Stomach (tissue), 9 donors: Measurements from ENCODE around the gene MINPP1. TPM values are rescaled to one million over a fixed set of nuclear protein-coding genes. Genes with fewer than 3 reads are reported as not detected.

Experiments used
- DNase-seq, 2 donors: peaks; one replicate each; pipeline versions ENCODE4 v3.0.0 to v3.0.0-alpha.2; 2013 to 2019
- H3K27ac ChIP-seq, 5 donors: fragments of 200-600 bp in 4 of 5; sonication (generic) in 4 of 5; one replicate each; pipeline ENCODE4 v1.5.1; 2013 to 2019; ENCODE audit warnings: mild to moderate bottlenecking in 1 of 5, moderate library complexity in 1 of 5
- H3K27me3 ChIP-seq, 3 donors: fragments of 200-600 bp; sonication (generic); one replicate each; pipeline ENCODE4 v1.5.1; 2017 to 2019; ENCODE audit warnings: mixed run types in 1 of 3
- H3K36me3 ChIP-seq, 4 donors: fragments of 200-600 bp; sonication (generic); 1 replicate in 3 of 4; 2 replicates in 1 of 4; pipeline ENCODE4 v1.5.1; 2016 to 2019
- H3K4me1 ChIP-seq, 4 donors: fragments of 200-600 bp; sonication (generic); one replicate each; pipeline ENCODE4 v1.5.1; 2016 to 2019
- H3K4me3 ChIP-seq, 4 donors: fragments of 200-600 bp; sonication (generic) in 3 of 4; one replicate each; pipeline ENCODE4 v1.5.1; 2016 to 2019; ENCODE audit warnings: mild to moderate bottlenecking in 1 of 4
- H3K9me3 ChIP-seq, 4 donors: fragments of 200-600 bp; sonication (generic); one replicate each; pipeline ENCODE4 v1.5.1; 2016 to 2019
- EP300 ChIP-seq: sonication (generic); formaldehyde crosslinking; IDR thresholded peaks from one replicate; pipeline ENCODE4 v1.6.1; 2017; ENCODE audit warnings: antibody characterized with exemption
- POLR2A ChIP-seq, 4 donors: fragments of 450-650 bp; IDR thresholded peaks; one replicate each; pipeline ENCODE4 v1.6.1; 2016; ENCODE audit warnings: antibody characterized with exemption in 4 of 4, control low read depth in 2 of 4, mild to moderate bottlenecking in 1 of 4, moderate library complexity in 1 of 4
- POLR2AphosphoS5 ChIP-seq, 3 donors: sonication (generic); formaldehyde crosslinking; IDR thresholded peaks; one replicate each; pipeline ENCODE4 v1.6.1; 2016; ENCODE audit warnings: antibody characterized with exemption in 3 of 3
- WGBS, 5 donors: extraction: QIAGEN DNeasy Blood & Tissue Kit in 3 of 5; methylation state at CpG; one replicate each; pipeline versions ENCODE4 v1.1.5 to v1.1.7; 2013 to 2018; 5-methylcytosine and 5-hydroxymethylcytosine counted together
- intact Hi-C: fragments of 100-400 bp; cut with DNase I; formaldehyde crosslinking; loops from one replicate; pipeline ENCODE4 v1.15.1; 2023; ENCODE audit warnings: low total_unique reads
- polyA plus RNA-seq, 3 donors: library from polyadenylated mRNA; stranded (reverse); fragments of 200-250 nt; gene quantifications; one replicate each; pipeline ENCODE4 v1.2.3, GENCODE V29; 2013
- total RNA-seq, 5 donors: library from RNA; depleted of rRNA; stranded (reverse); fragments of >200 nt; gene quantifications; one replicate each; pipeline versions ENCODE4 v1.1.0 to v1.2.3, GENCODE V29; 2014 to 2016
- TF ChIP-seq, protein P1 (sequence below), 7 experiments: fragments of 450-650 bp in 4 of 7; fragments of 200-600 bp in 3 of 7; sonication (generic) in 3 of 7; IDR thresholded peaks; one replicate each; pipeline ENCODE4 v1.5.1; 2016 to 2019; ENCODE audit warnings: antibody characterized with exemption in 7 of 7, control low read depth in 2 of 7, mild to moderate bottlenecking in 1 of 7
- donor health status: healthy with polysubstance abuse.
- donor health status: Bipolar disorder and iron deficiency.
- donor health status: healthy.

The MINPP1 gene
- total and polyA plus RNA-seq, 8 donors, result 0.89 to 19.4 (median 6.6) TPM

DNA sequence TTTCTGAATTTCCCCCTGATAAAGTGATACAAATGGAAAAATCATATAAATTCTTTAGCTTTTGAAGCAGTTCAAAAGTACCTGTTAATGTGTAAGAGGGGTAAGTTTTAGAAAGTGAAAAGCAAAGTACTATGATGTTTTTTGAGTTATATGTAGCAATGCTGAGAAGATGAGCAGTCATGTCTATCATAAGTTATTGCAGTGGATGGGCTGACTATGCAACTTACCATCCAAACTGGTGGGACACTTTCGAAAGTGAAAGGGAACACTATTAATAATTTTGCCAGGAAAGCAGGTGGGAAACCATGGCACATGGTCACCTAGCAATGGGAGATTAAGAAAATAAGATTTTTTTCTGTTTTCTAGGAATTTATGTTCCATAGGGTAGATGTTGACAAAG is 4.1 kb downstream of the MINPP1 start:
- Histone ChIP-seq H3K27me3 (no peaks in the 10 kb centered on the region), H3K4me1 (peaks cover 8 to 34% (median 23%) of the 10 kb centered on the region in 4 donors), H3K4me3 (no peak overlapping the region), H3K36me3 (peaks cover 10 to 53% (median 45%) of the 10 kb centered on the region in 4 donors), H3K9me3 (no peaks in the 10 kb centered on the region), H3K27ac (no peak overlapping the region)
- TF ChIP-seq POLR2A (IDR thresholded peaks at IDR 0.05) (no peak), POLR2AphosphoS5 (IDR thresholded peaks at IDR 0.05) (no peak), EP300 (no peak)
- TF ChIP-seq, protein P1, sequence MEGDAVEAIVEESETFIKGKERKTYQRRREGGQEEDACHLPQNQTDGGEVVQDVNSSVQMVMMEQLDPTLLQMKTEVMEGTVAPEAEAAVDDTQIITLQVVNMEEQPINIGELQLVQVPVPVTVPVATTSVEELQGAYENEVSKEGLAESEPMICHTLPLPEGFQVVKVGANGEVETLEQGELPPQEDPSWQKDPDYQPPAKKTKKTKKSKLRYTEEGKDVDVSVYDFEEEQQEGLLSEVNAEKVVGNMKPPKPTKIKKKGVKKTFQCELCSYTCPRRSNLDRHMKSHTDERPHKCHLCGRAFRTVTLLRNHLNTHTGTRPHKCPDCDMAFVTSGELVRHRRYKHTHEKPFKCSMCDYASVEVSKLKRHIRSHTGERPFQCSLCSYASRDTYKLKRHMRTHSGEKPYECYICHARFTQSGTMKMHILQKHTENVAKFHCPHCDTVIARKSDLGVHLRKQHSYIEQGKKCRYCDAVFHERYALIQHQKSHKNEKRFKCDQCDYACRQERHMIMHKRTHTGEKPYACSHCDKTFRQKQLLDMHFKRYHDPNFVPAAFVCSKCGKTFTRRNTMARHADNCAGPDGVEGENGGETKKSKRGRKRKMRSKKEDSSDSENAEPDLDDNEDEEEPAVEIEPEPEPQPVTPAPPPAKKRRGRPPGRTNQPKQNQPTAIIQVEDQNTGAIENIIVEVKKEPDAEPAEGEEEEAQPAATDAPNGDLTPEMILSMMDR (IDR thresholded peaks at IDR 0.05), result no peak
- intact Hi-C loops, result no loop called here
- DNase-seq, result no peak
- 89 to 100% (median 96%) methylated on average over 1 of the region's 1 CpG for WGBS, 5 donors

GRCh38 chr10:87510025-87510424 is 5.3 kb downstream of the MINPP1 start:
- Histone ChIP-seq H3K27ac (no peak overlapping the region), H3K27me3 (no peaks in the 10 kb centered on the region), H3K36me3 (peaks cover 16 to 64% (median 57%) of the 10 kb centered on the region in 4 donors), H3K4me3 (no peak overlapping the region), H3K9me3 (no peaks in the 10 kb centered on the region), H3K4me1 (peaks cover 8 to 27% (median 21%) of the 10 kb centered on the region in 4 donors)
- no peak for TF ChIP-seq EP300
- TF ChIP-seq POLR2A (IDR thresholded peaks at IDR 0.05), result no peak
- no peak for TF ChIP-seq POLR2AphosphoS5 (IDR thresholded peaks at IDR 0.05)
- intact Hi-C loops, result no loop called here
- WGBS, 5 donors, result 88 to 92% (median 91%) methylated on average over 3 of the region's 3 CpGs
- no peak for DNase-seq

- no peak for DNase-seq
- intact Hi-C loops, result no loop called here
- Histone ChIP-seq H3K27me3 (no peaks in the 10 kb centered on the region), H3K4me1 (peaks cover 0 to 15% (median 8%) of the 10 kb centered on the region in 4 donors), H3K9me3 (no peaks in the 10 kb centered on the region), H3K4me3 (no peak overlapping the region), H3K27ac (no peak overlapping the region), H3K36me3 (peaks cover 16 to 71% (median 64%) of the 10 kb centered on the region in 4 donors)
- no peak for TF ChIP-seq POLR2A (IDR thresholded peaks at IDR 0.05)
- no peak for TF ChIP-seq EP300
- TF ChIP-seq, protein P1 (IDR thresholded peaks at IDR 0.05), result no peak
- TF ChIP-seq POLR2AphosphoS5 (IDR thresholded peaks at IDR 0.05), result no peak
- WGBS, 5 donors, result 92 to 95% (median 93%) methylated on average over 3 of the region's 3 CpGs
Measured at GRCh38 chr10:87511526-87511925, 6.8 kb downstream of the MINPP1 start.

DNA sequence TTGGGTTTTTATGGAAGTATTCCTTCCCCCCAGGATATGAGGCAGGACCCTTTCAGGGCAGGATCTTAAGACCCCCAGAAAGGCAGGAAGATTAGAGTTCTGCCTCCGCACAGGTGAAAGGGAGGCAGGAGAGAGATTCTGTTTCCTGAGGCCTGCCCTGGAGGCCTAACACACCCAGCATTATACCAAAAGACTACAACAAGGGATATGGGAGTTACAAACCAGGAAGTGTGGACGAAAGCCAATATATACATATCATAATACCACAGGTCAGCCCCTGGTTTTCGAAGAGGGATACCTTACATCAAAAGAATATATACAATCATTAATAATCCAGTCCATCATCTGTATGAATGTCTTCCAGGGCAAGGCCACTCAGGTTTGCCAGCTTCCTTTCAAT is 14.2 kb downstream of the MINPP1 start:
- intact Hi-C loops, result no loop called here
- no peaks in the 10 kb centered on the region for H3K27me3 ChIP-seq
- TF ChIP-seq POLR2A (IDR thresholded peaks at IDR 0.05), result no peak
- no peak for TF ChIP-seq POLR2AphosphoS5 (IDR thresholded peaks at IDR 0.05)
- TF ChIP-seq EP300, result no peak
- TF ChIP-seq, protein P1 (IDR thresholded peaks at IDR 0.05), result no peak
- no peak overlapping the region for H3K4me3 ChIP-seq
- H3K9me3 ChIP-seq, result no peaks in the 10 kb centered on the region
- peaks cover 6 to 69% (median 56%) of the 10 kb centered on the region in 4 donors for H3K36me3 ChIP-seq
- no peak overlapping the region for H3K27ac ChIP-seq
- no peak for DNase-seq
- WGBS, 5 donors, result 77 to 87% (median 78%) methylated on average over 3 of the region's 3 CpGs
- H3K4me1 ChIP-seq, result peaks cover 0 to 4% (median 2%) of the 10 kb centered on the region in 4 donors

DNA sequence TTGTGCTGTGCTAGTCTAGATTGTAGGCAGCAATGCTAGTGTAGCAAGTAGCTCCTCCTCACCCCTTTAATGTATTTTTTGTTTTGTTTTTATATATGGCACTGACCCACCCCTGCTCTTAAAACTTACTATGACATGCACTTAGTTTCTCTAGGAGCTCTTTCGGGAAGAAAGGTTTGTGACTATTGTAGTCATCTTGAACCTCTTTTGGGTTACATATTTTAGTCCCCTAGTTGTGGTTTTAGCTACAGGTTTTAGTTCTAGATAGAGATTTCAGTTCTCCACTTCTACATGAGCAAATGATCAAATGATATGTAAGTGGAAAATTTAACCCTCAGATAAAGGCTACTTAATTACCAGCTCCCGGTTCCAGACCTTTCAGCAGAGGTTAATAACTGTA is 14.9 kb downstream of the MINPP1 start:
- H3K4me3 ChIP-seq, result no peak overlapping the region
- no peak for TF ChIP-seq POLR2AphosphoS5 (IDR thresholded peaks at IDR 0.05)
- TF ChIP-seq EP300, result no peak
- TF ChIP-seq, protein P1 (IDR thresholded peaks at IDR 0.05), result no peak
- TF ChIP-seq POLR2A (IDR thresholded peaks at IDR 0.05), result no peak
- intact Hi-C loops, result no loop called here
- no peaks in the 10 kb centered on the region for H3K9me3 ChIP-seq
- 83 to 88% (median 85%) methylated on average over 2 of the region's 2 CpGs for WGBS, 5 donors
- no peaks in the 10 kb centered on the region for H3K27me3 ChIP-seq
- peaks cover 0 to 9% (median 4%) of the 10 kb centered on the region in 4 donors for H3K4me1 ChIP-seq
- H3K36me3 ChIP-seq, result peaks cover 4 to 64% (median 52%) of the 10 kb centered on the region in 4 donors
- H3K27ac ChIP-seq, result no peak overlapping the region
- DNase-seq, result no peak
